CD4-positive, alpha-beta T cell treated with Interleukin-1 beta for 1 hour (primary cell): ENCODE measurements around the gene ZNRF2.
"Not testable (repeated sequence)": the region's sequence is repeated elsewhere in the genome, so short reads cannot be mapped to it uniquely, and the experiment has no call there.

Experiments
- DNase-seq, 2 donors: peaks; one replicate each; pipeline ENCODE4 v3.0.0-alpha.2; 2020 to 2022

The ZNRF2 gene

GRCh38 chr7:30363778-30364563 is 79.6 kb downstream of the ZNRF2 start:
- DNase-seq, result no peak

GRCh38 chr7:30364773-30365172 is 80.4 kb downstream of the ZNRF2 start:
- no peak for DNase-seq

GRCh38 chr7:30365621-30366020 is 81.2 kb downstream of the ZNRF2 start:
- no peak for DNase-seq

- DNase-seq, result no peak
These were observed 82.2 kb downstream of the ZNRF2 start for GRCh38 chr7:30366606-30367005.

GRCh38 chr7:30367561-30367960 is 83.2 kb downstream of the ZNRF2 start:
- DNase-seq, result no peak

GRCh38 chr7:30369879-30370278 is 85.5 kb downstream of the ZNRF2 start:
- DNase-seq, result no peak

GRCh38 chr7:30371321-30371720 is 86.9 kb downstream of the ZNRF2 start:
- DNase-seq, result no peak

- no peak for DNase-seq
These were observed 93.9 kb downstream of the ZNRF2 start for GRCh38 chr7:30378275-30378674.

- DNase-seq, result no peak
These were observed 94.7 kb downstream of the ZNRF2 start for GRCh38 chr7:30379131-30379530.

- no peak for DNase-seq
These were observed 95.3 kb downstream of the ZNRF2 start for GRCh38 chr7:30379741-30380140.

- DNase-seq, result no peak
These were observed 95.9 kb downstream of the ZNRF2 start for GRCh38 chr7:30380294-30380693.

- not testable (repeated sequence) for DNase-seq
These were observed 96.4 kb downstream of the ZNRF2 start for GRCh38 chr7:30380824-30381223.

GRCh38 chr7:30382607-30383006 is 98.2 kb downstream of the ZNRF2 start:
- no peak for DNase-seq

GRCh38 chr7:30389791-30390190 is 105.4 kb downstream of the ZNRF2 start:
- DNase-seq, result no peak

GRCh38 chr7:30390736-30391636 is 106.6 kb downstream of the ZNRF2 start:
- no peak for DNase-seq

GRCh38 chr7:30391806-30392205 is 107.4 kb downstream of the ZNRF2 start:
- no peak for DNase-seq

GRCh38 chr7:30395676-30396075 is 111.3 kb downstream of the ZNRF2 start:
- no peak for DNase-seq

GRCh38 chr7:30396389-30396788 is 112.0 kb downstream of the ZNRF2 start:
- no peak for DNase-seq

- DNase-seq, result no peak
These were observed 119.1 kb downstream of the ZNRF2 start for GRCh38 chr7:30403477-30403876.

- no peak for DNase-seq
These were observed 120.8 kb downstream of the ZNRF2 start for GRCh38 chr7:30405179-30405578.

- DNase-seq, result no peak
These were observed 122.4 kb downstream of the ZNRF2 start for GRCh38 chr7:30406664-30407425.

GRCh38 chr7:30411173-30411572 is 126.8 kb downstream of the ZNRF2 start:
- DNase-seq, result no peak

GRCh38 chr7:30411897-30412296 is 127.5 kb downstream of the ZNRF2 start:
- no peak for DNase-seq
